DMS114 treated with DMSO at 0.1 percent for 48 hours (cell line): ENCODE measurements around the gene DIDO1.
"Not testable (repeated sequence)": the region's sequence is repeated elsewhere in the genome, so short reads cannot be mapped to it uniquely, and the experiment has no call there.

Experiments
- DNase-seq: peaks from one replicate; lab custom pipeline; 2025; ENCODE audit not compliant: unreplicated experiment; lab: John Stamatoyannopoulos, UW

Gene DIDO1

GRCh38 chr20:62858058-62858830 lies 68.1 kb downstream of the DIDO1 start:
- no peak for DNase-seq

GRCh38 chr20:62856931-62857619 lies 69.2 kb downstream of the DIDO1 start:
- no peak for DNase-seq

GRCh38 chr20:62855120-62855519 lies 71.2 kb downstream of the DIDO1 start:
- no peak for DNase-seq

- no peak for DNase-seq
Measured at GRCh38 chr20:62854121-62854520, 72.2 kb downstream of the DIDO1 start.

GRCh38 chr20:62853304-62853703 lies 73.0 kb downstream of the DIDO1 start:
- not testable (repeated sequence) for DNase-seq

GRCh38 chr20:62852841-62853240 lies 73.5 kb downstream of the DIDO1 start:
- no peak for DNase-seq

GRCh38 chr20:62852196-62852595 lies 74.1 kb downstream of the DIDO1 start:
- no peak for DNase-seq

GRCh38 chr20:62850333-62850974 lies 75.9 kb downstream of the DIDO1 start:
- DNase-seq: no peak

GRCh38 chr20:62849431-62849830 lies 76.9 kb downstream of the DIDO1 start:
- DNase-seq: no peak

GRCh38 chr20:62848917-62849316 lies 77.4 kb downstream of the DIDO1 start:
- DNase-seq: not testable (repeated sequence)

GRCh38 chr20:62846166-62846890 lies 80.0 kb downstream of the DIDO1 start:
- DNase-seq: no peak

GRCh38 chr20:62845416-62846160 lies 80.7 kb downstream of the DIDO1 start:
- DNase-seq: no peak

- DNase-seq: no peak
Measured at GRCh38 chr20:62844182-62844581, 82.1 kb downstream of the DIDO1 start.

GRCh38 chr20:62843656-62844055 lies 82.6 kb downstream of the DIDO1 start:
- no peak for DNase-seq

- DNase-seq: no peak
Measured at GRCh38 chr20:62841705-62842212, 84.5 kb downstream of the DIDO1 start.

- no peak for DNase-seq
Measured at GRCh38 chr20:62840244-62841197, 85.8 kb downstream of the DIDO1 start.

- no peak for DNase-seq
Measured at GRCh38 chr20:62839816-62840215, 86.5 kb downstream of the DIDO1 start.

- DNase-seq: no peak
Measured at GRCh38 chr20:62839261-62839660, 87.0 kb downstream of the DIDO1 start.

GRCh38 chr20:62838128-62838891 lies 88.0 kb downstream of the DIDO1 start:
- DNase-seq: no peak
